HG02610 (cell line): Measurements from ENCODE around the gene ZNG1C.
A peak's percentile ranks its signal among the peaks of the same experiment; 100 is the strongest.
"Not testable (repeated sequence)": the region's sequence is repeated elsewhere in the genome, so short reads cannot be mapped to it uniquely, and the experiment has no call there.

Source experiments
- ATAC-seq: cut with Tn5 transposase; IDR thresholded peaks from one replicate; pipeline ENCODE4 v1.9.1; 2021; ENCODE audit warnings: mild to moderate bottlenecking, moderate library complexity; ENCODE audit not compliant: unreplicated experiment

Gene ZNG1C

GRCh38 chr9:68342265-68343025 is 100.7 kb downstream of the ZNG1C start:
- peak; percentile 75 for ATAC-seq

- ATAC-seq: not testable (repeated sequence)
These were observed 101.5 kb downstream of the ZNG1C start for GRCh38 chr9:68343242-68343641.

GRCh38 chr9:68343992-68344391 is 102.2 kb downstream of the ZNG1C start:
- ATAC-seq: not testable (repeated sequence)
